Measurements from ENCODE around the gene YDJC.

The YDJC gene

GRCh38 chr22:21594865-21595452 lies 34.9 kb downstream of the YDJC start:
- no peak for TF ChIP-seq CTCF (IDR thresholded peaks at IDR 0.05; ENCODE audit: extremely low read depth, missing control alignments)
- no peak for DNase-seq (ENCODE audit: low spot score)

GRCh38 chr22:21593406-21594232 lies 36.2 kb downstream of the YDJC start:
- DNase-seq (ENCODE audit: low spot score): no peak
- no peak for TF ChIP-seq CTCF (IDR thresholded peaks at IDR 0.05; ENCODE audit: extremely low read depth, missing control alignments)

- no peak for TF ChIP-seq CTCF (IDR thresholded peaks at IDR 0.05; ENCODE audit: extremely low read depth, missing control alignments)
- no peak for DNase-seq (ENCODE audit: low spot score)
These were observed 37.4 kb downstream of the YDJC start for GRCh38 chr22:21592422-21592821.

- no peak for DNase-seq (ENCODE audit: low spot score)
- TF ChIP-seq CTCF (IDR thresholded peaks at IDR 0.05; ENCODE audit: extremely low read depth, missing control alignments): no peak
These were observed 38.1 kb downstream of the YDJC start for GRCh38 chr22:21591695-21592094.

GRCh38 chr22:21590809-21591641 lies 38.8 kb downstream of the YDJC start:
- TF ChIP-seq CTCF (IDR thresholded peaks at IDR 0.05; ENCODE audit: extremely low read depth, missing control alignments): no peak
- no peak for DNase-seq (ENCODE audit: low spot score)

- no peak for DNase-seq (ENCODE audit: low spot score)
- no peak for TF ChIP-seq CTCF (IDR thresholded peaks at IDR 0.05; ENCODE audit: extremely low read depth, missing control alignments)
These were observed 40.4 kb downstream of the YDJC start for GRCh38 chr22:21589396-21589795.

Measured in GM20000 (cell line).